Breast epithelium (tissue), 4 donors: ENCODE measurements around the gene FCMR. TPM values are rescaled to one million over a fixed set of nuclear protein-coding genes. Genes with fewer than 3 reads are reported as not detected.
"Not testable (repeated sequence)": the region's sequence is repeated elsewhere in the genome, so short reads cannot be mapped to it uniquely, and the experiment has no call there.

Experiments used
- DNase-seq, 2 donors: peaks; one replicate each; pipeline ENCODE4 v3.0.0-alpha.2; 2019; ENCODE audit warnings: low spot score in 2 of 2
- H3K27ac ChIP-seq, 2 donors: fragments of 200-600 bp; sonication (generic) in 1 of 2; one replicate each; pipeline ENCODE4 v1.5.1; 2016 to 2019; ENCODE audit warnings: mild to moderate bottlenecking in 1 of 2
- H3K27me3 ChIP-seq, 2 donors: fragments of 200-600 bp; sonication (generic) in 1 of 2; one replicate each; pipeline versions ENCODE4 v1.5.1 to v1.6.0; 2017 to 2019; ENCODE audit warnings: control low read depth in 1 of 2, mild to moderate bottlenecking in 1 of 2
- H3K36me3 ChIP-seq: fragments of 200-600 bp; one replicate; pipeline ENCODE4 v1.5.1; 2019
- H3K4me1 ChIP-seq, 2 donors: fragments of 200-600 bp; sonication (generic); one replicate each; pipeline ENCODE4 v1.5.1; 2016 to 2019; ENCODE audit warnings: control low read depth in 1 of 2
- H3K4me3 ChIP-seq, 3 donors: fragments of 200-600 bp; sonication (generic); 1 replicate in 2 of 3; 2 replicates in 1 of 3; pipeline ENCODE4 v1.5.1; 2016 to 2019; ENCODE audit warnings: mild to moderate bottlenecking in 3 of 3, moderate library complexity in 2 of 3
- H3K9me3 ChIP-seq, 2 donors: fragments of 200-600 bp; sonication (generic) in 1 of 2; one replicate each; pipeline ENCODE4 v1.5.1; 2016 to 2019; ENCODE audit warnings: control low read depth in 1 of 2
- CTCF ChIP-seq, 3 donors: fragments of 450-650 bp; IDR thresholded peaks; one replicate each; pipeline ENCODE4 v1.5.1; 2016 to 2017; ENCODE audit warnings: antibody characterized with exemption in 3 of 3, mild to moderate bottlenecking in 3 of 3, moderate library complexity in 3 of 3
- POLR2A ChIP-seq: fragments of 450-650 bp; IDR thresholded peaks from one replicate; pipeline ENCODE4 v1.6.1; 2016; ENCODE audit warnings: antibody characterized with exemption, mild to moderate bottlenecking, moderate library complexity
- POLR2AphosphoS5 ChIP-seq, 3 donors: sonication (generic); formaldehyde crosslinking; IDR thresholded peaks; one replicate each; pipeline ENCODE4 v1.6.1; 2017; ENCODE audit warnings: antibody characterized with exemption in 3 of 3
- intact Hi-C: fragments of 100-400 bp; cut with DNase I; formaldehyde crosslinking; loops from one replicate; pipeline ENCODE4 v1.15.1; 2023; ENCODE audit warnings: low total_unique reads
- total RNA-seq, 3 donors: library from RNA; depleted of rRNA; stranded (reverse); fragments of >200 nt; gene quantifications; one replicate each; pipeline ENCODE4 v1.1.0, GENCODE V29; 2016

The FCMR gene
- total RNA-seq, 3 donors from 2014 or later = 1.1 to 11.0 (median 3.3) TPM

- peaks cover 0 to 5% of the 10 kb centered on the region in 2 donors for H3K9me3 ChIP-seq
- no peaks in the 10 kb centered on the region for H3K4me1 ChIP-seq
- intact Hi-C loops = no loop called here
- no peak for DNase-seq
- TF ChIP-seq POLR2A (no peak), CTCF (IDR thresholded peaks at IDR 0.05) (no peak), POLR2AphosphoS5 (IDR thresholded peaks at IDR 0.05) (no peak)
- H3K27ac ChIP-seq = no peak overlapping the region
- H3K36me3 ChIP-seq = no peaks in the 10 kb centered on the region
- no peak overlapping the region for H3K4me3 ChIP-seq
- H3K27me3 ChIP-seq = no peaks in the 10 kb centered on the region
Observed at GRCh38 chr1:206856674-206857464, 64.9 kb downstream of the FCMR start.

GRCh38 chr1:206855859-206856258 lies 65.9 kb downstream of the FCMR start:
- no peak overlapping the region for H3K27ac ChIP-seq
- H3K9me3 ChIP-seq = peaks cover 0 to 5% of the 10 kb centered on the region in 2 donors
- H3K4me1 ChIP-seq = no peaks in the 10 kb centered on the region
- no peak overlapping the region for H3K4me3 ChIP-seq
- no peak for DNase-seq
- TF ChIP-seq POLR2A (no peak), POLR2AphosphoS5 (IDR thresholded peaks at IDR 0.05) (no peak), CTCF (IDR thresholded peaks at IDR 0.05) (no peak)
- no peaks in the 10 kb centered on the region for H3K27me3 ChIP-seq
- no peaks in the 10 kb centered on the region for H3K36me3 ChIP-seq
- intact Hi-C loops = no loop called here

GRCh38 chr1:206854401-206855129 lies 67.2 kb downstream of the FCMR start:
- intact Hi-C loops = no loop called here
- H3K27me3 ChIP-seq = no peaks in the 10 kb centered on the region
- no peak for TF ChIP-seq POLR2A
- TF ChIP-seq CTCF (IDR thresholded peaks at IDR 0.05) = no peak
- TF ChIP-seq POLR2AphosphoS5 (IDR thresholded peaks at IDR 0.05) = no peak
- H3K4me1 ChIP-seq = no peaks in the 10 kb centered on the region
- DNase-seq = no peak
- H3K9me3 ChIP-seq = peaks cover 0 to 5% of the 10 kb centered on the region in 2 donors
- H3K4me3 ChIP-seq = no peak overlapping the region
- H3K27ac ChIP-seq = no peak overlapping the region
- H3K36me3 ChIP-seq = no peaks in the 10 kb centered on the region

- H3K9me3 ChIP-seq, H3K27ac ChIP-seq, H3K4me3 ChIP-seq, H3K36me3 ChIP-seq, H3K4me1 ChIP-seq, DNase-seq, H3K27me3 ChIP-seq, intact Hi-C loops: not testable (repeated sequence)
Observed at GRCh38 chr1:206853696-206854095, 68.0 kb downstream of the FCMR start.

Other genes with a start within 250 kb of the FCMR start
- gene MAPKAPK2, start 237.0 kb downstream of the FCMR start, total RNA-seq = 10 to 100 TPM; 47.4 to 69.2 (median 67.2) TPM
- not detected for gene IL19, start 151.2 kb downstream of the FCMR start, total RNA-seq
- 1 to 10 TPM in 2 of 3 donors, under 1 TPM in 1; 0.98 to 5.3 (median 4.3) TPM for gene IL10, start 149.4 kb downstream of the FCMR start, total RNA-seq
- 1 to 10 TPM in 1 of 3 donors, not detected in 2; 1.5 TPM for gene IL20, start 56.3 kb downstream of the FCMR start, total RNA-seq
- under 1 TPM in 1 of 3 donors, not detected in 2; 0.59 TPM for gene IL24, start 24.5 kb downstream of the FCMR start, total RNA-seq
- gene PIGR, start 24.5 kb upstream of the FCMR start, total RNA-seq = 100 to 1,000 TPM in 2 of 3 donors, under 1 TPM in 1; 0.16 to 205 (median 123) TPM
- not detected for gene FCAMR, start 48.5 kb upstream of the FCMR start, total RNA-seq
- 10 to 100 TPM in 1 of 3 donors, 1 to 10 TPM in 1, under 1 TPM in 1; under 0.01 to 22.2 (median 5.6) TPM for gene C1orf116, start 110.8 kb upstream of the FCMR start, total RNA-seq
- 10 to 100 TPM in 1 of 3 donors, 1 to 10 TPM in 2; 6.9 to 13.3 (median 9.2) TPM for gene YOD1, start 129.3 kb upstream of the FCMR start, total RNA-seq
- gene PFKFB2, start 131.3 kb upstream of the FCMR start, total RNA-seq = 10 to 100 TPM in 1 of 3 donors, 1 to 10 TPM in 2; 7.5 to 13.2 (median 8.2) TPM
- gene C4BPB, start 166.9 kb upstream of the FCMR start, total RNA-seq = 1 to 10 TPM in 1 of 3 donors, under 1 TPM in 2; 0.80 to 3.1 (median 0.98) TPM
- 1 to 10 TPM in 2 of 3 donors, not detected in 1; 6.4 to 7.5 TPM for gene C4BPA, start 182.3 kb upstream of the FCMR start, total RNA-seq